ENCODE measurements around the gene MAN2B1.
A peak's percentile ranks its signal among the peaks of the same experiment; 100 is the strongest.
"Not testable (repeated sequence)": the region's sequence is repeated elsewhere in the genome, so short reads cannot be mapped to it uniquely, and the experiment has no call there.

Gene MAN2B1
- total RNA-seq, result 54.1 to 87.1 reads per million in 2 donors

- peak; percentile 78 for DNase-seq
Observed at GRCh38 chr19:12666265-12667048, at the start of gene MAN2B1, which contains the start of gene WDR83. TSS of gene MAN2B1 (minus strand) at chr19:12666742. CDS start at chr19:12666701, 41 bp downstream. TSS of gene WDR83 (plus strand) at chr19:12666807. CDS start at chr19:12669791, 2,984 bp downstream.

GRCh38 chr19:12715929-12716328, 49.4 kb upstream of the MAN2B1 start:
- DNase-seq, result no peak

DNA sequence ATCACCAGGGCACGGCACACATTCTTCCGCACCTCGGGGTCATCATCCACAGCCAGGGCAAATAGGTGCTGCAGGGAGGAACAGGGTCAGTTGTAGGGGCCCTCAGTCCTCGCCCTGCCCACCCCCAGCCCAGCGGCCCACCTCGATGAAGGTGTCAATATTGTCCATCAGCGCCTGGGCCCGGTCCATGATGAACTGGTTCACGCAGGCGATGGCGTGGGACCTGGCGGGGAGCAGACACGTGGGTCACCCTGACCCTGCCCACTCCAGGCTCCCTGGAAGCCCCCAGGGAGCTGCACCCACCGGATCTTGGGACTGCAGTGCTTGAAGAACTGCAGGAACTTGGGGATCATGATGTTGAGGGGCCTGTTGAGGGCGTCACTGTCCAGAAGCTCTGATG, 48.6 kb upstream of the MAN2B1 start:
- DNase-seq, result no peak

DNA sequence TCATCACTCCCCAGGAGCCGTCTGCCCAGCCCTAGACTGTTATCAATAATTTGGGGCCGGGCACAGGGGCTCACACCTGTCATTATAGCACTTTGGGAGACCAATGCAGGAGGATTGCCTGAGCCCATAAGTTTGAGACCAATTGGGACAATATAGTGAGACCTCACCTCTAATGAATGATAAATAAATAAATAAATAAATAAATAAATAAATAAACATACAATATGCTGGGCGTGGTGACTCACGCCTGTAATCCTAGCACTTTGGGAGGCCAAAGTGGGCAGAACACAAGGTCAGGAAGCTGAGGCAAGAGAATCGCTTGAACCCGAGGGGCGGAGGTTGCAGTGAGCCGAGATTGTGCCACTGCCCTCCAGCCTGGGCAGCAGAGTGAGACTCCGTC, 46.8 kb upstream of the MAN2B1 start:
- not testable (repeated sequence) for DNase-seq

DNA sequence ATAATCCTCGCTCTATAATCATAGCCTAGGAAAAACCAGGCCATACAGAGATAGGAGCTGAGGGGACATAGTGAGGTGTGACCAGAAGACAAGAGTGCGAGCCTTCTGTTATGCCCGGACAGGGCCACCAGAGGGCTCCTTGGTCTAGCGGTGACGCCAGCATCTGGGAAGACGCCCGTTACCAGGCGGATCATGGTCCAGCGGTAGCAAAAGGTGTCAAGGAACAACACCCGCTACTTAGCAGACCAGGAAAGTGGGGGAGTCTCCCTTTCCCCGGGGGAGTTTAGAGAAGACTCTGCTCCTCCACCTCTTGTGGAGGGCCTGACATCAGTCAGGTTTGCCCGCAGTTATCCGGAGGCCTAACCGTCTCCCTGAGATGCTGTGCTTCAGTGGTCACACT, 45.5 kb upstream of the MAN2B1 start:
- DNase-seq, result not testable (repeated sequence)

DNA sequence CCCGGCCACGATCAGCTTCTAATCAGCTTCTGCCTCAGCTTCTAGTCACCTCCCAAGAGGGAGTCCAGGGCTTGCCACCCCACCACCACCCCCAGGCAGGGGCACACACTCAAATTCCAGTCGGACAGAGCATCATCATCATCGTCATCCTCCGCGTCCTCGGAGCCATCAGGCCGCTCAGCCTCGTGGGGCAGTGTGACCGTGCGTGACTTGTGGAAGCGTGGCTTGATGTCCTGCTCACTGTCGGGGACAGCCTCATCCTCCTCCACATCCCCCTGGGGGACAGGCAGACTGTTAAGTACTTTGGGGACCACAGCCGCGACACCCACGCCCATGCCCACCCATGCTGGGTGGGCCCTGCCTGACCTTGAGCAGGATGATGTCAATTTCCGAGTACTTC, 44.6 kb upstream of the MAN2B1 start:
- DNase-seq, result no peak

GRCh38 chr19:12708641-12709040, 42.1 kb upstream of the MAN2B1 start:
- no peak for DNase-seq

- DNase-seq, result no peak
Observed at GRCh38 chr19:12706332-12706718, 39.8 kb upstream of the MAN2B1 start.

GRCh38 chr19:12705654-12706331, 39.3 kb upstream of the MAN2B1 start:
- DNase-seq, result no peak

- no peak for DNase-seq
Observed at GRCh38 chr19:12705169-12705568, 38.6 kb upstream of the MAN2B1 start.

- no peak for DNase-seq
Observed at GRCh38 chr19:12703046-12703445, 36.5 kb upstream of the MAN2B1 start.

DNA sequence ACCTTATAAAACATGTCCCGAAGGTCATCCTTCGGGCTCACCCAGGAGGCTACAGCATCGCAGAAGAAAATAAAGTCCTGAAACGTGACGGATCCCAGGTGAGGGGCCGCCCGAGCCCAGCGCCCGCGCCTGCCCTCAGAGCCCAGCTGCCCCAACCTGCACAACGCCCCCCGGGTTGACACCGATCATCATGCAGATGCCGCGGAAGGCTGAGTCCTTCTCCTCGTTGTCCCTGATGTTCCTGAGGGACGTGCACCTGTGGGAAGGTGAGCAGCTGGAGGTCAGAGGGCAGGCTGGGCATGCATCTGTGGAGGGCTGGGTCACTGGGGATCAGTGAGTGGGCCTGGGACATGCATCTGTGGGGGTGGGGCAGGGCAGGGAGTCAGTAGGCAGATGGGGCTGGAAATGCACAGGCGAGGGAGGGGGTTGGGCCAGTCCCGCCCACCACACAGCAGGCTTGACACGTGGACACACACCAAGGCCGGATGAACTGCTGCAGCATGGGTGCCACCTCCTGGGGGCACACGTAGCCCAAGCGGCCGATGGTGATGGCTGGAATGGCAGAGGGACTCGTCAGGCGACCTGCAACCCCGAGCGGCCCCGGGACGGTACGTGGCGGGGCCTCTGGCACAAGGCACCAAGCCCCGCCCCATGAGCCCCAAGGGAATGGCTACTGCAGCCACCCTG, 35.2 kb upstream of the MAN2B1 start:
- DNase-seq, result no peak

- DNase-seq, result no peak
Observed at GRCh38 chr19:12698138-12698537, 31.6 kb upstream of the MAN2B1 start.

- not testable (repeated sequence) for DNase-seq
Observed at GRCh38 chr19:12697425-12697824, 30.9 kb upstream of the MAN2B1 start.

DNA sequence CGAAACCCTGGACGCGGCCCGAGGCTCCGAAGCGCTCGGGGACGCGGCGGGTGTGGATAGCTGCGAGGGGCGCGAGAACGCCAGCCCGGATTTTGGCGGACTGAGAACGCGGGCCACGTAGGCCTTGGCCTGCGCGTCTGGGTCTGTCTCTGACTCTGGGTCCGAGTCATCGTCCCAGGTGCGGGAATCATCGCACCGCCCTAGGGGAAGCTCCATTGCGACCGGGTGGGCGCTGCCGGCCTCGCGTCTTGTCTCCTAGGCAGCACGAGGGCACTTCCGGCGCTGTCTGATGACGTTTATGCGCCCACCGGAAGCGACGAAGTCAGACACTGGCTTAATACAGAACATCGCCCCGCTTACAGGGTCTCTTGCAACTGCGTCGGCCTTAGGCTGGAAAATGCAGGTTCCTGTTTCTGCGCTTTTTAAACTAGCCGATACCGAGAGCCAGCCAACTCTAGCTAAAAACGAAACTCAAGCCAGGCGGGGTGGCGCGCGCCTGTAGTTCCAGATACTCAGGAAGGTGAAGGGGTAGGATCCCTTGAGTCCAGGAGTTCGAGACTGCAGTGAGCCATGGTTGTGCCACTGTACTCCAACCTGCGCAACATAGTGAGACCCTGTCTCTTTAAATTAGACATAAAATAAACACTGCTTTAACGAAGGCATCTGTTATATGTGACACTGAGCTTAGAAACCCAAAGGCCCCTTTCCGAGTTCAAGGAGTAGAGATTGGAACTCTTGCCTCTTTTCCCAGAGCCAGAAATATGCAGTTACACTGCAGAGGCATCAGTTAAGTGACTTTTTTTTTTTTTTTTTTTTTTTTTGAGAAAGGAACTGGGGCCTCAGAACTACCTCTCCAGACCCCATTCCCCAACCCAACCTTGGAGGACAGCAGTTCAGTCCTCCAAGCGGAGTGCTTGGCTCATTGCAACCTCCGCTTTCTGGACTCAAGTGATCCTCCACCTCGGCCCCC, 30.1 kb upstream of the MAN2B1 start, which contains the start of gene FBXW9:
TSS of gene FBXW9 (minus strand) at position 266 of the 970 bp plus-strand sequence. CDS start at position 216, 50 bp downstream.
- peak; percentile 99 for DNase-seq

DNA sequence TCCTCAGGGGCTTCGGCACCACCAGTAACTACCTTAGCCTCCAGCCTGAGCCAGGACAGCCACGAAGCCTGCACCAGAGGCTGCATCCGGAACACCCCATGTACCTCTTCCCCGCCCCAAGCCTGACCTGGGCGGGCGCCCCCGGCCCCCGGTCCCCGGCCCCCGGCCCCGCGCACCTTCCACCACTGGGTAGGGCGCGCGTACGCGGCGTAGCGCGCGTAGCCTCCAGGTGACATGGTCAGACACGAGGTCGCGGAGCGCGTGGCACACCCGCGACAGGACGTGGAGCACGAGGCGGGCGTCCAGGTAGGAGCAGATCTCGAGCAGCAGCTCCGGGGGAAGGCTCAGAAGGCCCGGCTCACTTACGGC, 29.4 kb upstream of the MAN2B1 start:
- no peak for DNase-seq

GRCh38 chr19:12695514-12695913, 29.0 kb upstream of the MAN2B1 start:
- no peak for DNase-seq

GRCh38 chr19:12695096-12695495, 28.6 kb upstream of the MAN2B1 start:
- DNase-seq, result no peak

- no peak for DNase-seq
Observed at GRCh38 chr19:12694641-12695040, 28.1 kb upstream of the MAN2B1 start.

GRCh38 chr19:12692960-12693359, 26.4 kb upstream of the MAN2B1 start:
- DNase-seq, result no peak

DNA sequence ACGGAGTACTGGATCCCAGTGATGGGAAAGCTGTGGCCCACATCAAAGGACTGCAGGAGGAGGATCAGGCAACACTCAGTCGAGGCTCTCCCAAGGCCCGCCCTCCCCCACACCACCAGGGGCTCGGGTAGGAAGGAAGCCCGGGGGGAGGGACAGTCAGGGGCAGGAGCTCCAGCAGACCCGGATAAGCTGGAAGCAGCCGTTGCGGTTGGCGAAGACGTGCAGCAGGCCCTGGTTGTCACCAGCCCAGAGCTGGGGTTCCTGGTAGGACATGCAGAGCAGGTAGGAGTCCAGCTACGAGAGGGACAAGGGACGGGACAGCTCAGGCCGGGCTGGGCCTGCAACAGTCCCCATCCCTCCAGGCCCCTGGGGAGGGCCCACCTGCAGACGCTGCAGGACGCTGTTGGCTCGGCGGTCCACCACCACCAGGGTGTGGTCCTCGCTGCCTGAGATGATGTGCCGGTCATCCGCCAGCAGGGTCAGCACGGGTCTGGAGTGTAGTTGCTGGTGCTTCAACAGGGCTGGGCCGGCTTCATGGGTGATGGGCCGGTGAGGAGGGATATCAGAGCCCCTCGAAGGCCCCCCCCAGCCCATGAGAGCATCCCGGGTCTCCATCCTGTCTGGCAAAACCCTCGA, 23.2 kb upstream of the MAN2B1 start:
- DNase-seq, result no peak

DNA sequence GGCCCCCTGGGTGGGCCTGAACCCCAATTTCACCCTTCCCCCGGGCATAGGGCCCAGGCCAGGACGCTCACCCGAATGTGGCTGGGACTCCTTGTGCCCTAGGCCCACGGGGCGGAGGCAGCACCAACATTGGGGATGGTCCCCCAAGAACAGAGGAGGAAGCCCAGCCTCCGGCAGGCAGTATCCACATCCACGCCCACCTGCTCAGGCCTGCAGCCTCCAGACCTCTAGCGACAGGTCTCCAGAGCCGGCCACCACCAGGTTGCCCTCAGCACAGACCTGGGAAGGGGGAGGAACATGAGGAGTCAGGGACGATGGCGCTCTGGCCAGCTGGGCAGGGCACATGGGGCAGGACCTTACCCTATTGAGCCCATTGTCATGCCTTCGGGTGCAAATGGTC, 22.5 kb upstream of the MAN2B1 start:
- DNase-seq, result no peak

Data from T-helper 9 cell (primary cell).